K562 (cell line): Measurements from ENCODE around the gene NUPR1. TPM values are rescaled to one million over a fixed set of nuclear protein-coding genes. Genes with fewer than 3 reads are reported as not detected.

Experiments
- DMBX1 ChIP-seq: fragments of 250-450 bp; sonication (Bioruptor Pico); IDR thresholded peaks from 2 replicates; pipeline ENCODE4 v1.8.0; 2022; ENCODE audit warnings: inconsistent platforms, mild to moderate bottlenecking, moderate library complexity, borderline replicate concordance
- DNMT1 ChIP-seq: fragments of 450-650 bp; IDR thresholded peaks from 2 replicates; pipeline ENCODE4 v1.6.1; 2016; ENCODE audit warnings: antibody characterized with exemption, mild to moderate bottlenecking
- REST ChIP-seq, 2 experiments: fragments of 450-650 bp; formaldehyde crosslinking in 1 of 2; IDR thresholded peaks; 2 replicates each; pipeline versions ENCODE4 v1.4.0 to v1.6.1; 2014 to 2020; ENCODE audit warnings: mild to moderate bottlenecking in 2 of 2, borderline replicate concordance in 1 of 2, low read depth in 1 of 2
- ZNF707 ChIP-seq: fragments of 250-450 bp; sonication (Bioruptor Pico); conservative IDR thresholded peaks from 2 replicates; pipeline ENCODE4 v1.8.0; 2022; ENCODE audit warnings: inconsistent platforms, mild to moderate bottlenecking, moderate library complexity
- ZNF717 ChIP-seq: fragments of 250-450 bp; sonication (Bioruptor Pico); IDR thresholded peaks from 2 replicates; pipeline ENCODE4 v1.5.0; 2021
- polyA plus RNA-seq, 8 experiments: library from polyadenylated mRNA; depleted of rRNA in 4 of 8; stranded (reverse) in 5 of 8; unstranded in 3 of 8; fragments of >200 nt; fragmentation: Nextera tagmentation in 2 of 8; fragmentation: Illumina TruSeq in 1 of 8; extraction: Ambion mirVana in 2 of 8; extraction: Trizol in 1 of 8; gene quantifications; 2 replicates each; pipeline versions ENCODE4 v1.2.1 to v1.2.3, GENCODE V29; 2011 to 2014; ENCODE audit warnings: inconsistent platforms in 1 of 8, missing spikeins in 1 of 8
- total RNA-seq, 7 experiments: library from RNA; depleted of rRNA in 6 of 7; stranded (reverse); fragments of >200 nt in 6 of 7; fragmentation: Illumina TruSeq in 2 of 7; extraction: Trizol in 2 of 7; gene quantifications; 2 replicates each; pipeline versions ENCODE4 v1.2.1 to v1.2.3, GENCODE V29; 2011 to 2021; ENCODE audit warnings: low replicate concordance in 1 of 7

The NUPR1 gene
- total and polyA plus RNA-seq, 9 of the 15 experiments (the other 6 are each of a cell fraction or from before 2014, with no cell fraction given), result 0.07 to 1.5 (median 0.27) TPM

- TF ChIP-seq REST (IDR thresholded peaks at IDR 0.05; ENCODE audit: borderline replicate concordance) (no peak), REST (CRISPR knock-in tag; IDR thresholded peaks at IDR 0.05; ENCODE audit: low read depth) (no peak), DNMT1 (no peak), ZNF707 (CRISPR knock-in tag) (peak; percentile 98), DMBX1 (CRISPR knock-in tag) (no peak), ZNF717 (CRISPR knock-in tag) (no peak)
Observed at GRCh38 chr16:28567292-28567691, 28.5 kb upstream of the NUPR1 start (continued).
